ENCODE results near the gene SUFU.
"Not testable (repeated sequence)": the region's sequence is repeated elsewhere in the genome, so short reads cannot be mapped to it uniquely, and the experiment has no call there.

The SUFU gene

GRCh38 chr10:102654969-102655368 is 151.2 kb downstream of the SUFU start:
- no peak for DNase-seq

GRCh38 chr10:102656026-102656425 is 152.3 kb downstream of the SUFU start:
- no peak for DNase-seq

GRCh38 chr10:102656791-102657371 is 153.1 kb downstream of the SUFU start:
- DNase-seq = no peak

GRCh38 chr10:102657451-102657850 is 153.7 kb downstream of the SUFU start:
- DNase-seq = no peak

GRCh38 chr10:102657984-102658724 is 154.4 kb downstream of the SUFU start:
- peak; percentile 33 for DNase-seq

GRCh38 chr10:102658802-102659201 is 155.0 kb downstream of the SUFU start:
- DNase-seq = no peak

GRCh38 chr10:102660888-102661657 is 157.3 kb downstream of the SUFU start:
- no peak for DNase-seq

- DNase-seq = no peak
Observed at GRCh38 chr10:102661658-102662028, 157.9 kb downstream of the SUFU start.

GRCh38 chr10:102665904-102666509 is 162.2 kb downstream of the SUFU start:
- DNase-seq = no peak

GRCh38 chr10:102667411-102667810 is 163.6 kb downstream of the SUFU start:
- DNase-seq = not testable (repeated sequence)

- DNase-seq = no peak
Observed at GRCh38 chr10:102668326-102669107, 164.7 kb downstream of the SUFU start.

GRCh38 chr10:102669206-102670064 is 165.7 kb downstream of the SUFU start:
- DNase-seq = no peak

- DNase-seq = no peak
Observed at GRCh38 chr10:102670065-102670670, 166.4 kb downstream of the SUFU start.

GRCh38 chr10:102670871-102671434 is 167.2 kb downstream of the SUFU start:
- DNase-seq = no peak

GRCh38 chr10:102673236-102673818 is 169.6 kb downstream of the SUFU start:
- DNase-seq = no peak

GRCh38 chr10:102673819-102674511 is 170.2 kb downstream of the SUFU start:
- no peak for DNase-seq

- no peak for DNase-seq
Observed at GRCh38 chr10:102674566-102674965, 170.8 kb downstream of the SUFU start.

GRCh38 chr10:102675011-102675665 is 171.4 kb downstream of the SUFU start:
- DNase-seq = no peak

Measured in NCI-H2029 treated with DMSO at 0.1 percent for 48 hours (cell line).